ENCODE results near the gene ARF1.

Gene ARF1

GRCh38 chr1:228088586-228089498 lies 6.3 kb downstream of the ARF1 start:
- no peak for DNase-seq

GRCh38 chr1:228089519-228090380 lies 7.2 kb downstream of the ARF1 start:
- DNase-seq = no peak

- no peak for DNase-seq
Observed at GRCh38 chr1:228090613-228091081, 8.1 kb downstream of the ARF1 start.

GRCh38 chr1:228091084-228091483 lies 8.6 kb downstream of the ARF1 start:
- DNase-seq = no peak

GRCh38 chr1:228092342-228093049 lies 10.0 kb downstream of the ARF1 start:
- DNase-seq = no peak

- DNase-seq = no peak
Observed at GRCh38 chr1:228093050-228093906, 10.8 kb downstream of the ARF1 start.

- no peak for DNase-seq
Observed at GRCh38 chr1:228094432-228095016, 12.0 kb downstream of the ARF1 start.

- DNase-seq = no peak
Observed at GRCh38 chr1:228095161-228095560, 12.7 kb downstream of the ARF1 start.

- DNase-seq = no peak
Observed at GRCh38 chr1:228095938-228096337, 13.4 kb downstream of the ARF1 start.

GRCh38 chr1:228096416-228097332 lies 14.2 kb downstream of the ARF1 start:
- DNase-seq = no peak

- no peak for DNase-seq
Observed at GRCh38 chr1:228097333-228098081, 15.0 kb downstream of the ARF1 start.

GRCh38 chr1:228098323-228098931 lies 15.9 kb downstream of the ARF1 start:
- no peak for DNase-seq

GRCh38 chr1:228099331-228099732 lies 16.8 kb downstream of the ARF1 start:
- DNase-seq = no peak

GRCh38 chr1:228100822-228101613 lies 18.5 kb downstream of the ARF1 start:
- no peak for DNase-seq

- no peak for DNase-seq
Observed at GRCh38 chr1:228101614-228101993, 19.1 kb downstream of the ARF1 start.

- DNase-seq = peak; percentile 27 to 52 (median 30)
Observed at GRCh38 chr1:228101994-228102790, 19.7 kb downstream of the ARF1 start.

All from activated CD4-positive, CD25-positive, alpha-beta regulatory T cell (primary cell).